ENCODE measurements around the gene LPCAT4. TPM values are rescaled to one million over a fixed set of nuclear protein-coding genes. Genes with fewer than 3 reads are reported as not detected.

LPCAT4 gene, protein sequence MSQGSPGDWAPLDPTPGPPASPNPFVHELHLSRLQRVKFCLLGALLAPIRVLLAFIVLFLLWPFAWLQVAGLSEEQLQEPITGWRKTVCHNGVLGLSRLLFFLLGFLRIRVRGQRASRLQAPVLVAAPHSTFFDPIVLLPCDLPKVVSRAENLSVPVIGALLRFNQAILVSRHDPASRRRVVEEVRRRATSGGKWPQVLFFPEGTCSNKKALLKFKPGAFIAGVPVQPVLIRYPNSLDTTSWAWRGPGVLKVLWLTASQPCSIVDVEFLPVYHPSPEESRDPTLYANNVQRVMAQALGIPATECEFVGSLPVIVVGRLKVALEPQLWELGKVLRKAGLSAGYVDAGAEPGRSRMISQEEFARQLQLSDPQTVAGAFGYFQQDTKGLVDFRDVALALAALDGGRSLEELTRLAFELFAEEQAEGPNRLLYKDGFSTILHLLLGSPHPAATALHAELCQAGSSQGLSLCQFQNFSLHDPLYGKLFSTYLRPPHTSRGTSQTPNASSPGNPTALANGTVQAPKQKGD
- 5.2 and 6.5 TPM in 2 replicates for total RNA-seq

DNA sequence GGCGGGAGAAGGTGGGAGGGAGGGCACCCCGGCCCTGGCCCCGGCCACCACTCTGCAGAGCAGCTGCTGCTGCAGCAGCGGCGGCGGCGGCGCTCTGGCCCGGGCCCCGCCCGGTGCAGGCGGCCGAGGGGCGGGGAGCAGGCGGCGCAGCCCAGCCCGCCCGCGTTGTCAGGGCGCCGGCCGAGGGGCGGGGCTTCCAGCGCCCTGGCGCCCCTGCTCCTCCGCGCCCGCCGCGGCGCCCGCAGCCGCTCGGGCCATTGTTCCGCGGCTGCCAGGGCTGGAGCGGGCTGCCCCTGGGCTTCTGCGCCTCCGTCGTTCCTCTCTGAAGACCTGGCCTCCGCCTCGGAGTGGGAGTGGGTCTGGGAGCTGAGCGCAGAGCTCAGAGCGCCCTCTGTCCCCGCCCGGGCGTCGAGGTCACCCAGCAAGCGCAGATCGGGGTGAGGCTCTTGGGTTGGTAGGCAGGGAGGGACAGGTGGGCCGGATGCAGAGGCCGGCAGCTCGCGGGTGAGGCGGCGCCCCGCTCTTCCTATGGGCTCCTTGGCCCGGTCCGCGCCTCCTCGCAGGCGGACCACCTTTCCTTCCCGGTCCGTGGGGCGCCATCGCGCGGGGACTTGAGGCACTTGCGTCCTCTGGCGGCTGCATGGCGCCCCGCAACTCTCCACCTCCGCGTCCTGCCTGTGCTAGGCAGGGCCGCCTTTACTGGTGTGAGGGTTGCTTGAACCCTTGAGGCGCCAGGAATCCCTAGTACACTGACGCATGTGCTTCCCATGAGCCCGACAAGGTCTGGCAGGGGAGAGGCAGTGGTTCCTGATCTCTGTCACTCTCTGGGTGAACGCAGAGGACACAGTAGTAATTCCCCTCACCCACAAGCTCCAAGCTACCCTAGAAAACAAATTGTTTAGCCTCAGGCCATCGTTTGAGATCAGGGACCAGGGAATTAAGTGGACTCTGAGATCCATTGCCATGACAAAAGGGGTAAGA lies at the start of gene LPCAT4:
LPCAT4 (minus strand) TSS at position 96 of the 981 bp plus-strand sequence. CDS start 96 bp downstream, outside the sequence.

DNA sequence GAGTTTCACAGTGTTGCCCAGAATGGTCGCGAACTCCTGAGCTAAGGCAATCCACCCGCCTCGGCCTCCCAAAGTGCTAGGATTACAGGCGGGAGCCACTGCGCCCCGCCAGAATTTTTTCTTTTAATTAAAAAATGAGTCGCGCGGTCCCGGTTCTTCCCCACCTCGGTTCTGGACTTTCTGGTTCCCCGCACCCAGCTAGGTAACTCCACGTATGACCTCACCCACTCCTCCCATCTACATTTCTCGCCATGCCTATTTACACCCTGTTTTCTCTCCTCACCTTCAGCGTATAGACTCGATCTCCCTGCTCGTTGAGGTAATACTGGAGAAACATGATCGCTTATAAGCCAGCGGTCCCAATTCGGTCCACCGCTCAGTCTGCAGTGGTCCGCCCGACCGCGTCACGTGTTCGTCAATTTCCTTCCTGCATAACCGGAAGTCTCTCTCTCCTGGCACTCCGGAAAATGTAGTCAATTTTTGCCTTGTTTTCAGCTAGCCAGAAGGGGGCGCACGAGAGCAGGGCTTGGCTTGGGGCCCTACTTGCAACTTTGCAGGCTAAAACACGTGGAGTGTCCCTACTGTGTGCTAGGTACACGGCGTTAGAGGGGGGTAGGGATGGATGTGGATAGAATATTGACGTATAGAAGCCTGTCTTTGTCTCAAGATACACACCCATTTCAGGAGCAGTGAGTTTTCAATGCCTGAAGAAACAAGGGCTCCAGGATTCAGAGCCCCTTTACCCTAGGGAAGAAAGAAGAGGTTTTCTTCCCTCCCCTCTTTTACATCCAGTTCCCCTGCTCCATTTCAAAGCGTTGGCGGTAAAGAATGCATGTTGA lies 24.0 kb downstream of the LPCAT4 start, which contains the start of the genes NOP10 and NUTM1:
NOP10 (minus strand) TSS at position 400 of the 839 bp plus-strand sequence; CDS start at position 337, 63 bp downstream.
NUTM1 (plus strand) TSS at position 579 of the 839 bp plus-strand sequence. CDS start 382 bp downstream, outside the sequence.

DNA sequence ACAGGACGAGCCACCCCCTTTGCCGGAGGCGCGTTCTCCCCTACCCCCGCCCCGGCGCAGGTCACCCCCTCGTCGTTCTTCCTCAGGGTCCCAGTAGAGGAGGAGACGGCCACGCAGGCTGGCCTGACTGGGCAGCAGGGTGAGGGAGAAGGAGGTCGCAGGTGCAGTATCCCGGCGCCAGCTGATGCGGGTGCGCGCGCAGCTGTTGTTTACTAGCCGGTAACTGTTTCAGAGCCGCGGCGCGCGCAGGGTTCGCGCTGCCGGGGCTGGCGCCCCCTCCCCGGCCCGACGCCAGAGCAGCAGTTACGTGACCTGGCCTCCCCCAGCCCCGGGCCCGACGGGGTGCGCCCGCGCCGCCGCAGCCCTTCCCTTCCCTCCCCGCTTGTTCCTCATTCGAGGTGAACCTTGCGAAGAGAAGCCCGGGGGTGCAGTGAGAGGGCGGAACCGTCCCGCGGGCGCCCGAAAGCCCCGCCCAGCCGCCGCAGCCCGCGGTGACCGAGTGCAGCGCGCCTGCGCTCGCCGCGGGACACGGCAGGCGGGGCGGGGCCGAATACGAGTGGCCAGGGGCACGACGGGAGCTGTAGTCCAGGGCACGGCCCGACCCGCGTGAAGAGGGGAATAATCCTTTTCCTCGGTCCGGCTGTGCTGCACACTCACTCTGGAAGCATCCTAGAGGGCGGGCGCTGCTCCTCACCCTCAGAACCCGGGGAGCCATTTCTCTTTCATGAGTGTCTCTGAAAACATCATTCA lies 29.3 kb downstream of the LPCAT4 start, which contains the start of gene SLC12A6:
SLC12A6 (minus strand) TSS at position 225 of the 750 bp plus-strand sequence. CDS start 1,101 bp downstream, outside the sequence.

Other genes with a start within 250 kb of the LPCAT4 start
- 17.3 and 24.9 TPM in 2 replicates for gene KATNBL1, start 157.1 kb downstream of the LPCAT4 start, total RNA-seq
- gene EMC4, start 142.2 kb downstream of the LPCAT4 start, total RNA-seq = 177 and 190 TPM in 2 replicates
- gene SLC12A6, start 29.4 kb downstream of the LPCAT4 start, total RNA-seq = 17.1 and 19.1 TPM in 2 replicates
- 107 and 185 TPM in 2 replicates for gene NOP10, start 24.1 kb downstream of the LPCAT4 start, total RNA-seq
- gene NUTM1, start 23.9 kb downstream of the LPCAT4 start, total RNA-seq = not detected in 2 replicates
- gene GOLGA8A, start 70.6 kb upstream of the LPCAT4 start, total RNA-seq = 4.8 and 13.2 TPM in 2 replicates
- 16.7 and 20.8 TPM in 2 replicates for gene GOLGA8B, start 216.5 kb upstream of the LPCAT4 start, total RNA-seq

Measured in bronchial smooth muscle cell (primary cell).